IMR-90 (cell line): Measurements from ENCODE around the gene TOMM34.

Source experiments
- CHD1 ChIP-seq: IDR thresholded peaks from 2 replicates; pipeline ENCODE4 v1.6.1; 2012; ENCODE audit warnings: low read depth, low read length, improper control_type of control experiment
- CTCF ChIP-seq: conservative IDR thresholded peaks from 2 replicates; pipeline ENCODE4 v1.5.1; 2012; ENCODE audit warnings: mild to moderate bottlenecking, low read depth, low read length, improper control_type of control experiment
- USF2 ChIP-seq: fragments of 150-350 bp; IDR thresholded peaks from 2 replicates; pipeline ENCODE4 v1.6.1; 2017; ENCODE audit warnings: mild to moderate bottlenecking, antibody characterized with exemption, low read length, low read depth

- TF ChIP-seq CTCF: no peak
- no peak for TF ChIP-seq CHD1
- TF ChIP-seq USF2: no peak
Observed at GRCh38 chr20:44960103-44960852, at the start of gene TOMM34.
